Neural cell (in vitro differentiated cells): Measurements from ENCODE around the gene SLC2A13. TPM values are rescaled to one million over a fixed set of nuclear protein-coding genes. Genes with fewer than 3 reads are reported as not detected.

Source experiments
- H2AFZ ChIP-seq: fragments of 200-600, 300-800 bp; sonication (generic), shearing (Covaris generic); 2 replicates; pipeline ENCODE4 v1.6.0; 2014; ENCODE audit warnings: low read depth, mild to moderate bottlenecking, antibody characterized with exemption, low read length, moderate library complexity
- H3F3A ChIP-seq: fragments of 200-600 bp; shearing (Covaris generic); 2 replicates; pipeline ENCODE4 v1.6.1; 2016; ENCODE audit warnings: mild to moderate bottlenecking, moderate library complexity, mixed read lengths, antibody characterized with exemption, low read length; ENCODE audit not compliant: insufficient read depth, poor library complexity, severe bottlenecking
- H3K27ac ChIP-seq: fragments of 200-600, 300-800 bp; sonication (generic), shearing (Covaris generic); 2 replicates; pipeline ENCODE4 v1.5.1; 2014; ENCODE audit warnings: mild to moderate bottlenecking, low read length, moderate library complexity
- H3K27me3 ChIP-seq: fragments of 300-800, 200-600 bp; sonication (generic), shearing (Covaris generic); 2 replicates; pipeline ENCODE4 v1.6.0; 2014; ENCODE audit warnings: mild to moderate bottlenecking, low read depth, low read length, moderate library complexity; ENCODE audit not compliant: insufficient read depth
- H3K36me3 ChIP-seq: fragments of 300-800, 200-600 bp; sonication (generic), shearing (Covaris generic); 2 replicates; pipeline ENCODE4 v1.5.1; 2014; ENCODE audit warnings: mild to moderate bottlenecking, antibody characterized with exemption, low read length, moderate library complexity; ENCODE audit not compliant: insufficient read depth
- H3K4me2 ChIP-seq: fragments of 300-800, 200-600 bp; sonication (generic), shearing (Covaris generic); 2 replicates; pipeline ENCODE4 v1.6.0; 2014; ENCODE audit warnings: mild to moderate bottlenecking, low read length
- H3K4me3 ChIP-seq: fragments of 300-800, 200-600 bp; sonication (generic), shearing (Covaris generic); 2 replicates; pipeline ENCODE4 v1.5.1; 2014; ENCODE audit warnings: mild to moderate bottlenecking, low read length, moderate library complexity
- H3K79me2 ChIP-seq: fragments of 200-600 bp; shearing (Covaris generic); replicated peaks from 2 replicates; pipeline ENCODE4 v1.6.0; 2014; ENCODE audit warnings: mild to moderate bottlenecking, low read length, moderate library complexity; ENCODE audit not compliant: insufficient read depth
- H3K9ac ChIP-seq: fragments of 300-800, 200-600 bp; sonication (generic), shearing (Covaris generic); 2 replicates; pipeline ENCODE4 v1.6.1; 2016; ENCODE audit warnings: mild to moderate bottlenecking, low read length, mixed read lengths
- H3K9me2 ChIP-seq: fragments of 200-600 bp; shearing (Covaris generic); 2 replicates; pipeline ENCODE4 v1.6.1; 2016; ENCODE audit warnings: mild to moderate bottlenecking, low read length, mixed read lengths; ENCODE audit not compliant: insufficient read depth
- H3K9me3 ChIP-seq: fragments of 200-600, 300-800 bp; sonication (generic), shearing (Covaris generic); 2 replicates; pipeline ENCODE4 v1.6.1; 2016; ENCODE audit warnings: mild to moderate bottlenecking, mixed run types, low read length, moderate library complexity, mixed read lengths
- H4K20me1 ChIP-seq: fragments of 200-600 bp; shearing (Covaris generic); 2 replicates; pipeline ENCODE4 v1.6.1; 2016; ENCODE audit warnings: mild to moderate bottlenecking, mixed run types; ENCODE audit not compliant: insufficient read depth
- CTCF ChIP-seq: fragments of 450-650 bp; IDR thresholded peaks from 2 replicates; pipeline ENCODE4 v1.5.1; 2014; ENCODE audit warnings: antibody characterized with exemption, mild to moderate bottlenecking, moderate library complexity; ENCODE audit not compliant: poor library complexity, severe bottlenecking
- EP300 ChIP-seq: fragments of 450-650 bp; conservative IDR thresholded peaks from 2 replicates; pipeline ENCODE4 v1.6.1; 2014; ENCODE audit warnings: antibody characterized with exemption, mild to moderate bottlenecking, moderate library complexity; ENCODE audit not compliant: poor library complexity, severe bottlenecking
- EZH2 ChIP-seq: fragments of 200-600, 300-800 bp; shearing (Covaris generic), sonication (generic); IDR thresholded peaks from 2 replicates; pipeline ENCODE4 v1.6.1; 2014; ENCODE audit warnings: antibody characterized with exemption, low read length, borderline replicate concordance, mild to moderate bottlenecking; ENCODE audit not compliant: insufficient read depth, poor library complexity, severe bottlenecking
- MXI1 ChIP-seq: fragments of 450-650 bp; conservative IDR thresholded peaks from 2 replicates; pipeline ENCODE4 v1.6.1; 2014; ENCODE audit warnings: antibody characterized with exemption, mild to moderate bottlenecking; ENCODE audit not compliant: poor library complexity, severe bottlenecking
- POLR2AphosphoS5 ChIP-seq: IDR thresholded peaks from 2 replicates; pipeline ENCODE4 v1.6.1; 2012
- RAD21 ChIP-seq: fragments of 450-650 bp; conservative IDR thresholded peaks from 2 replicates; pipeline ENCODE4 v1.6.1; 2014; ENCODE audit warnings: antibody characterized with exemption, mild to moderate bottlenecking, moderate library complexity
- SMC3 ChIP-seq: fragments of 450-650 bp; conservative IDR thresholded peaks from 2 replicates; pipeline ENCODE4 v1.6.1; 2014; ENCODE audit warnings: antibody characterized with exemption, mild to moderate bottlenecking, moderate library complexity; ENCODE audit not compliant: poor library complexity
- TAF1 ChIP-seq: IDR thresholded peaks from 2 replicates; pipeline ENCODE4 v1.6.1; 2012; ENCODE audit warnings: low read depth
- polyA plus RNA-seq: library from polyadenylated mRNA; depleted of rRNA; stranded (reverse); fragments of >200 nt; gene quantifications from 2 replicates; pipeline ENCODE4 v1.2.3, GENCODE V29; 2014
- TF ChIP-seq, protein P1 (sequence below): IDR thresholded peaks from 2 replicates; pipeline ENCODE4 v1.6.1; 2012; ENCODE audit warnings: borderline replicate concordance

SLC2A13 gene
- polyA plus RNA-seq, 1 donor from 2014 or later: 10.7 TPM

DNA sequence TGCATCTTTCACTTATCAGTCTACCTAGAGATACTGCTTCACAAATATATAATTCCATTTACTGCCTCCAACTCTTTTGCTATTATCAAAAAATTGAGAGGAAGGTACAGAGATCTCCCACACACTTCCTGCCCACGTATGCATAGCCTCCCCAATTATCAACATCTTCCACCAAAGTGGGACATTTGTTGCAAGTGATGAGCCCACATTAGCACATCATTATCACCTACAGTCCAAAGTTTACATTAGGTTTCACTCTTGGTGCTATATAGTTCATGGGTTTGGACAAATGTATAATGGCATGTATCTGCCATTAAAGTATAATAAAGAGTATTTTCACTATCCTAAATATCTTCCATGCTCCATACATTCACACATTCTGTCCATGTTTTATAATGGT, 66.3 kb downstream of the SLC2A13 start:
- no peaks in the 10 kb centered on the region for H3K79me2 ChIP-seq
- no peaks in the 10 kb centered on the region for H3K27me3 ChIP-seq
- H3K4me3 ChIP-seq: no peak overlapping the region
- no peak overlapping the region for H2AFZ ChIP-seq
- no peaks in the 10 kb centered on the region for H4K20me1 ChIP-seq
- H3K9me2 ChIP-seq: no peaks in the 10 kb centered on the region
- H3K9ac ChIP-seq: no peak overlapping the region
- no peaks in the 10 kb centered on the region for H3F3A ChIP-seq
- H3K27ac ChIP-seq: no peak overlapping the region
- no peak overlapping the region for H3K4me2 ChIP-seq
- no peaks in the 10 kb centered on the region for H3K9me3 ChIP-seq
- TF ChIP-seq EP300: no peak
- no peak for TF ChIP-seq CTCF
- no peak for TF ChIP-seq SMC3
- TF ChIP-seq MXI1: no peak
- TF ChIP-seq, protein P1, sequence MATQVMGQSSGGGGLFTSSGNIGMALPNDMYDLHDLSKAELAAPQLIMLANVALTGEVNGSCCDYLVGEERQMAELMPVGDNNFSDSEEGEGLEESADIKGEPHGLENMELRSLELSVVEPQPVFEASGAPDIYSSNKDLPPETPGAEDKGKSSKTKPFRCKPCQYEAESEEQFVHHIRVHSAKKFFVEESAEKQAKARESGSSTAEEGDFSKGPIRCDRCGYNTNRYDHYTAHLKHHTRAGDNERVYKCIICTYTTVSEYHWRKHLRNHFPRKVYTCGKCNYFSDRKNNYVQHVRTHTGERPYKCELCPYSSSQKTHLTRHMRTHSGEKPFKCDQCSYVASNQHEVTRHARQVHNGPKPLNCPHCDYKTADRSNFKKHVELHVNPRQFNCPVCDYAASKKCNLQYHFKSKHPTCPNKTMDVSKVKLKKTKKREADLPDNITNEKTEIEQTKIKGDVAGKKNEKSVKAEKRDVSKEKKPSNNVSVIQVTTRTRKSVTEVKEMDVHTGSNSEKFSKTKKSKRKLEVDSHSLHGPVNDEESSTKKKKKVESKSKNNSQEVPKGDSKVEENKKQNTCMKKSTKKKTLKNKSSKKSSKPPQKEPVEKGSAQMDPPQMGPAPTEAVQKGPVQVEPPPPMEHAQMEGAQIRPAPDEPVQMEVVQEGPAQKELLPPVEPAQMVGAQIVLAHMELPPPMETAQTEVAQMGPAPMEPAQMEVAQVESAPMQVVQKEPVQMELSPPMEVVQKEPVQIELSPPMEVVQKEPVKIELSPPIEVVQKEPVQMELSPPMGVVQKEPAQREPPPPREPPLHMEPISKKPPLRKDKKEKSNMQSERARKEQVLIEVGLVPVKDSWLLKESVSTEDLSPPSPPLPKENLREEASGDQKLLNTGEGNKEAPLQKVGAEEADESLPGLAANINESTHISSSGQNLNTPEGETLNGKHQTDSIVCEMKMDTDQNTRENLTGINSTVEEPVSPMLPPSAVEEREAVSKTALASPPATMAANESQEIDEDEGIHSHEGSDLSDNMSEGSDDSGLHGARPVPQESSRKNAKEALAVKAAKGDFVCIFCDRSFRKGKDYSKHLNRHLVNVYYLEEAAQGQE: no peak
- TF ChIP-seq EZH2: no peak
- no peak for TF ChIP-seq RAD21
- TF ChIP-seq POLR2AphosphoS5: no peak
- no peak for TF ChIP-seq TAF1
- H3K36me3 ChIP-seq: no peaks in the 10 kb centered on the region

DNA sequence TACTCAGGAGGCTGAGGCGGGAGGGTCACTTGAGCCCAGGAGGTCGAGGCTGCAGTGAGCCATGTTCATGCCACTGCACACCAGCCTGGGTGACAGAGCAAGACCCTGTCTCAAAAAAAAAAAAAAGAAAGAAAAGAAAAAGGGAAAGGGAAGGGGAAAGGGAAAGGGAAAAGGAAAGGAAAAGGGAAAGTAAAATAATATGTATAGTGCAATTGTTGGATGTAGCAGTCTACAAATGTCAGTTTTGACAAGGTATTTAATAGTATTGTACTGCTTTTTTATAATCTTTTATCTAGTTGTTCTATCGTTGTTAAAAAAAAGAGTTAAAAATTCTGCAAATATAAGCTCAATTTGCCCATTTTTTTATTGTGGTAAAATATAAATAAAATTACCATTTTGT, 67.3 kb downstream of the SLC2A13 start:
- no peaks in the 10 kb centered on the region for H3F3A ChIP-seq
- H3K4me2 ChIP-seq: no peak overlapping the region
- TF ChIP-seq CTCF (no peak), MXI1 (no peak), SMC3 (no peak), EZH2 (no peak)

More for the DNA sequence above, 67.3 kb downstream of the SLC2A13 start:
- Histone ChIP-seq H4K20me1 (no peaks in the 10 kb centered on the region), H3K4me3 (no peak overlapping the region), H3K27ac (no peak overlapping the region), H3K27me3 (no peaks in the 10 kb centered on the region), H3K9me3 (no peaks in the 10 kb centered on the region), H3K79me2 (no peaks in the 10 kb centered on the region), H3K9me2 (no peaks in the 10 kb centered on the region), H3K9ac (no peak overlapping the region), H2AFZ (no peak overlapping the region), H3K36me3 (no peaks in the 10 kb centered on the region)
